ENCODE results near the gene KRT31. TPM values are rescaled to one million over a fixed set of nuclear protein-coding genes. Genes with fewer than 3 reads are reported as not detected.
"Not testable (repeated sequence)": the region's sequence is repeated elsewhere in the genome, so short reads cannot be mapped to it uniquely, and the experiment has no call there.

KRT31 gene
- total RNA-seq, 1 experiment from 2014 or later = not detected

- peaks cover 6% of the 10 kb centered on the region for H3K4me1 Mint-ChIP-seq (ENCODE audit: low read depth, unreplicated experiment)
- intact Hi-C loops (cut with micrococcal nuclease; ENCODE audit: unreplicated experiment) = no loop called here
- TF ChIP-seq CTCF (IDR thresholded peaks at IDR 0.05; ENCODE audit: insufficient read depth in 1 of 2, low read depth in 1 of 2, low read length in 1 of 2, severe bottlenecking in 1 of 2, unreplicated experiment in 1 of 2) = no peak
- no peak overlapping the region for H3K4me3 ChIP-seq (ENCODE audit: low read depth, low read length)
- peaks cover 9% of the 10 kb centered on the region for H3K4me1 ChIP-seq
- DNase-seq = no peak
- H3K27ac Mint-ChIP-seq (ENCODE audit: unreplicated experiment) = no peak overlapping the region
- no peaks in the 10 kb centered on the region for H3K36me3 ChIP-seq (ENCODE audit: control insufficient read depth, insufficient read depth, low read length)
- H3K9me3 ChIP-seq = peaks cover 9% of the 10 kb centered on the region
- H3K9me3 Mint-ChIP-seq (ENCODE audit: unreplicated experiment) = peaks cover 11% of the 10 kb centered on the region
- BruUV-seq (replicated peaks) = no TSS peak
- no peaks in the 10 kb centered on the region for H3K27me3 Mint-ChIP-seq (ENCODE audit: insufficient read depth, unreplicated experiment)
- no peak overlapping the region for H3K4me3 Mint-ChIP-seq (ENCODE audit: unreplicated experiment)
- ChIA-PET POLR2A (no interaction called here), CTCF (no interaction called here)
- no peaks in the 10 kb centered on the region for H3K36me3 Mint-ChIP-seq (ENCODE audit: insufficient read depth, unreplicated experiment)
- H3K27me3 ChIP-seq (replicated peaks; ENCODE audit: control insufficient read depth, insufficient read depth, low read length) = no peaks in the 10 kb centered on the region
Measured at GRCh38 chr17:41382394-41382793, 15.0 kb downstream of the KRT31 start.

- H3K27ac Mint-ChIP-seq (ENCODE audit: unreplicated experiment); H3K4me1 ChIP-seq; POLR2A ChIA-PET; H3K4me1 Mint-ChIP-seq (ENCODE audit: low read depth, unreplicated experiment); H3K27me3 ChIP-seq (replicated peaks; ENCODE audit: control insufficient read depth, insufficient read depth, low read length); CTCF ChIA-PET; H3K27me3 Mint-ChIP-seq (ENCODE audit: insufficient read depth, unreplicated experiment); H3K4me3 ChIP-seq (ENCODE audit: low read depth, low read length); BruUV-seq (replicated peaks); H3K36me3 Mint-ChIP-seq (ENCODE audit: insufficient read depth, unreplicated experiment); intact Hi-C loops (cut with micrococcal nuclease; ENCODE audit: unreplicated experiment); H3K36me3 ChIP-seq (ENCODE audit: control insufficient read depth, insufficient read depth, low read length); DNase-seq; H3K9me3 ChIP-seq; H3K9me3 Mint-ChIP-seq (ENCODE audit: unreplicated experiment); H3K4me3 Mint-ChIP-seq (ENCODE audit: unreplicated experiment): not testable (repeated sequence)
Measured at GRCh38 chr17:41381943-41382342, 15.5 kb downstream of the KRT31 start, which contains the start of gene KRT34. Gene KRT34 (minus strand): TSS chr17:41382306. CDS start chr17:41382246, 60 bp downstream.

GRCh38 chr17:41380091-41380490 lies 17.3 kb downstream of the KRT31 start:
- H3K27ac Mint-ChIP-seq (ENCODE audit: unreplicated experiment); H3K4me1 Mint-ChIP-seq (ENCODE audit: low read depth, unreplicated experiment); H3K9me3 Mint-ChIP-seq (ENCODE audit: unreplicated experiment); H3K9me3 ChIP-seq; CTCF ChIA-PET; DNase-seq; H3K4me3 Mint-ChIP-seq (ENCODE audit: unreplicated experiment); H3K36me3 Mint-ChIP-seq (ENCODE audit: insufficient read depth, unreplicated experiment); H3K27me3 Mint-ChIP-seq (ENCODE audit: insufficient read depth, unreplicated experiment); BruUV-seq (replicated peaks); H3K36me3 ChIP-seq (ENCODE audit: control insufficient read depth, insufficient read depth, low read length); H3K27me3 ChIP-seq (replicated peaks; ENCODE audit: control insufficient read depth, insufficient read depth, low read length); H3K4me1 ChIP-seq; H3K4me3 ChIP-seq (ENCODE audit: low read depth, low read length); POLR2A ChIA-PET; intact Hi-C loops (cut with micrococcal nuclease; ENCODE audit: unreplicated experiment): not testable (repeated sequence)

- DNase-seq = no peak
- H3K27me3 Mint-ChIP-seq (ENCODE audit: insufficient read depth, unreplicated experiment) = no peaks in the 10 kb centered on the region
- TF ChIP-seq CTCF (IDR thresholded peaks at IDR 0.05; ENCODE audit: insufficient read depth in 1 of 2, low read depth in 1 of 2, low read length in 1 of 2, severe bottlenecking in 1 of 2, unreplicated experiment in 1 of 2) = no peak
- no peak overlapping the region for H3K4me3 Mint-ChIP-seq (ENCODE audit: unreplicated experiment)
- H3K27ac Mint-ChIP-seq (ENCODE audit: unreplicated experiment) = no peak overlapping the region
- ChIA-PET CTCF (no interaction called here), POLR2A (no interaction called here)
- intact Hi-C loops (cut with micrococcal nuclease; ENCODE audit: unreplicated experiment) = no loop called here
- Histone ChIP-seq H3K36me3 (ENCODE audit: control insufficient read depth, insufficient read depth, low read length) (no peaks in the 10 kb centered on the region), H3K9me3 (0 out of 2 replicates have a peak, but pooled peaks cover 2% of the 10 kb centered on the region), H3K4me1 (no peaks in the 10 kb centered on the region), H3K27me3 (replicated peaks; ENCODE audit: control insufficient read depth, insufficient read depth, low read length) (no peaks in the 10 kb centered on the region), H3K4me3 (ENCODE audit: low read depth, low read length) (no peak overlapping the region)
- H3K9me3 Mint-ChIP-seq (ENCODE audit: unreplicated experiment) = peaks cover 19% of the 10 kb centered on the region
- H3K36me3 Mint-ChIP-seq (ENCODE audit: insufficient read depth, unreplicated experiment) = no peaks in the 10 kb centered on the region
- no TSS peak for BruUV-seq (replicated peaks)
- peaks cover 6% of the 10 kb centered on the region for H3K4me1 Mint-ChIP-seq (ENCODE audit: low read depth, unreplicated experiment)
Measured at GRCh38 chr17:41377546-41377945, 19.9 kb downstream of the KRT31 start.
